ENCODE data around the gene MGME1.

The MGME1 gene

GRCh38 chr20:17928633-17929311, 40.0 kb upstream of the MGME1 start:
- POLR2A ChIA-PET, result no interaction called here
- Histone ChIP-seq H3K27ac (ENCODE audit: insufficient read depth in 1 of 2, low read depth in 1 of 2, low read length in 2 of 2, poor library complexity in 1 of 2, severe bottlenecking in 2 of 2) (no peak overlapping the region), H3K27me3 (replicated peaks in 2 of 5; ENCODE audit: control insufficient read depth in 4 of 5, insufficient read depth in 5 of 5, low read length in 4 of 5) (peaks cover 0 to 2% (median 0%) of the 10 kb centered on the region in 5 experiments), H3K4me1 (ENCODE audit: control extremely low read depth in 1 of 4, control insufficient read depth in 4 of 4, insufficient read depth in 4 of 4, low read length in 3 of 4) (no peaks in the 10 kb centered on the region), H3K36me3 (ENCODE audit: control insufficient read depth in 4 of 4, insufficient read depth in 4 of 4, low read length in 3 of 4) (no peaks in the 10 kb centered on the region), H3K4me3 (ENCODE audit: control insufficient read depth in 1 of 7, extremely low read depth in 1 of 7, insufficient read depth in 4 of 7, low read depth in 2 of 7, low read length in 6 of 7) (no peak overlapping the region), H3K9me3 (ENCODE audit: control extremely low read depth in 1 of 5, control insufficient read depth in 4 of 5, insufficient read depth in 2 of 5, low read depth in 1 of 5, low read length in 4 of 5) (no peaks in the 10 kb centered on the region)
- WGBS (ENCODE audit: insufficient coverage), result 96% methylated on average over 21 of the region's 22 CpGs
- DNase-seq, result no peak
- CTCF ChIA-PET, result interaction anchor here (1.1 kb wide), 1 partner anchor 9 kb away, joined by 4 read pairs; no protein-coding TSS in a partner anchor

- no peak overlapping the region for H3K4me3 ChIP-seq (ENCODE audit: control insufficient read depth in 1 of 7, extremely low read depth in 1 of 7, insufficient read depth in 4 of 7, low read depth in 2 of 7, low read length in 6 of 7)
- no peaks in the 10 kb centered on the region for H3K27me3 ChIP-seq (replicated peaks in 2 of 5; ENCODE audit: control insufficient read depth in 4 of 5, insufficient read depth in 5 of 5, low read length in 4 of 5)
- POLR2A ChIA-PET, result no interaction called here
- no peaks in the 10 kb centered on the region for H3K9me3 ChIP-seq (ENCODE audit: control extremely low read depth in 1 of 5, control insufficient read depth in 4 of 5, insufficient read depth in 2 of 5, low read depth in 1 of 5, low read length in 4 of 5)
- CTCF ChIA-PET, result interaction anchor here (0.7 to 1.3 kb wide), 2 partner anchors 11 to 1881 kb away, joined by 4 read pairs; no protein-coding TSS in a partner anchor
- H3K36me3 ChIP-seq (ENCODE audit: control insufficient read depth in 4 of 4, insufficient read depth in 4 of 4, low read length in 3 of 4), result no peaks in the 10 kb centered on the region
- H3K4me1 ChIP-seq (ENCODE audit: control extremely low read depth in 1 of 4, control insufficient read depth in 4 of 4, insufficient read depth in 4 of 4, low read length in 3 of 4), result peaks cover 0 to 12% (median 0%) of the 10 kb centered on the region in 4 experiments
- DNase-seq, result no peak
- WGBS (ENCODE audit: insufficient coverage), result 100% methylated on average over 1 of the region's 1 CpG
- H3K27ac ChIP-seq (ENCODE audit: insufficient read depth in 1 of 2, low read depth in 1 of 2, low read length in 2 of 2, poor library complexity in 1 of 2, severe bottlenecking in 2 of 2), result no peak overlapping the region
These were observed 37.3 kb upstream of the MGME1 start for GRCh38 chr20:17931513-17931912.

DNA sequence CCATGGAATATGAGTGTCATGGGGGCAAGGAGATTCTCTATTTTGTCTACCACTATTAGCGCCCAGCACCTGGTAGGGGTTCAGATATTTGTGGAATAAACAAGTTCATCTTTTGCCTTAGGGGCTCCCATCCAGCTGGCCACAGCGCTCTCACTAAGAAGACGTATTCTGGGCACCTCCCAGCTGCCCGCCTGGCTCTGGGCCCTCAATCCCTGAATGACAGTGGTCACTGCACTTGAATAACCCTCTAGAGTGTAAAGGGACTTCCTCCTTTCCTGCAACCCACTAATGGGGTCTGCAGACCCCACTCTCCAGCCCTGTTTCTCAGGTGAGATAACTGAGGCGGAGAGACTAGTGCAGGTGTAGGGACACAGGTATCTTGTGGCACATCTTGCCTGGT, 36.4 kb upstream of the MGME1 start:
- no peaks in the 10 kb centered on the region for H3K36me3 ChIP-seq (ENCODE audit: control insufficient read depth in 4 of 4, insufficient read depth in 4 of 4, low read length in 3 of 4)
- H3K4me1 ChIP-seq (ENCODE audit: control extremely low read depth in 1 of 4, control insufficient read depth in 4 of 4, insufficient read depth in 4 of 4, low read length in 3 of 4), result peaks cover 0 to 12% (median 0%) of the 10 kb centered on the region in 4 experiments
- no peaks in the 10 kb centered on the region for H3K27me3 ChIP-seq (replicated peaks in 2 of 5; ENCODE audit: control insufficient read depth in 4 of 5, insufficient read depth in 5 of 5, low read length in 4 of 5)
- H3K9me3 ChIP-seq (ENCODE audit: control extremely low read depth in 1 of 5, control insufficient read depth in 4 of 5, insufficient read depth in 2 of 5, low read depth in 1 of 5, low read length in 4 of 5), result no peaks in the 10 kb centered on the region
- H3K27ac ChIP-seq (ENCODE audit: insufficient read depth in 1 of 2, low read depth in 1 of 2, low read length in 2 of 2, poor library complexity in 1 of 2, severe bottlenecking in 2 of 2), result no peak overlapping the region
- no peak for DNase-seq
- CTCF ChIA-PET, result interaction anchor here (0.6 to 1.3 kb wide), 3 partner anchors 10 to 1882 kb away, joined by 3 to 4 read pairs (median 4); no protein-coding TSS in a partner anchor
- H3K4me3 ChIP-seq (ENCODE audit: control insufficient read depth in 1 of 7, extremely low read depth in 1 of 7, insufficient read depth in 4 of 7, low read depth in 2 of 7, low read length in 6 of 7), result no peak overlapping the region
- POLR2A ChIA-PET, result interaction anchor here (0.7 kb wide), 1 partner anchor 392 kb away, joined by 3 read pairs; no protein-coding TSS in a partner anchor
- WGBS (ENCODE audit: insufficient coverage), result 100% methylated on average over 3 of the region's 5 CpGs

DNA sequence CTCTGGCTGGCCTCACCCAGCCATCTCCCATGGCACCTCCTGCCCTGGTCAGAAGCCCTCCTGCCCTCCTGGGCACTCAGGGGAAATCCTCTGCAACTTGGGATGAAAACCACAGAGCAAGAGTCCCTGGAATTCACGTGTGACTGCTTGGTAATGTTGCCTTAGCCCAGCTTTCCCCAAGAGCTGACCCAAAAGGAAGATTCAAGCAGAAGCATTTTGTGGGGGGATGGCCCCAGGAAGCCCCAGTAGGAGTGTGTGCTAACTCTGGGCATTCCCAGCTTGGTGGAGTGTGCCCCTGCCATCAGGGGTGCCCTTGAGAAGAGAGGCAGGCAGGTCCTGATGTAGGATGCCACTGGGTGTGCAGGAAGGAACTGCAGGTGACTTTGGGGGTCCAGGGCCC, 35.7 kb upstream of the MGME1 start:
- H3K4me3 ChIP-seq (ENCODE audit: control insufficient read depth in 1 of 7, extremely low read depth in 1 of 7, insufficient read depth in 4 of 7, low read depth in 2 of 7, low read length in 6 of 7), result no peak overlapping the region
- no peaks in the 10 kb centered on the region for H3K36me3 ChIP-seq (ENCODE audit: control insufficient read depth in 4 of 4, insufficient read depth in 4 of 4, low read length in 3 of 4)
- H3K4me1 ChIP-seq (ENCODE audit: control extremely low read depth in 1 of 4, control insufficient read depth in 4 of 4, insufficient read depth in 4 of 4, low read length in 3 of 4), result peaks cover 0 to 12% (median 0%) of the 10 kb centered on the region in 4 experiments
- H3K9me3 ChIP-seq (ENCODE audit: control extremely low read depth in 1 of 5, control insufficient read depth in 4 of 5, insufficient read depth in 2 of 5, low read depth in 1 of 5, low read length in 4 of 5), result no peaks in the 10 kb centered on the region
- ChIA-PET POLR2A (interaction anchor here (0.7 kb wide), 1 partner anchor 393 kb away, joined by 3 read pairs; no protein-coding TSS in a partner anchor), CTCF (interaction anchor here (0.6 to 8.2 kb wide), 2 partner anchors 21 to 396 kb away, joined by 3 to 108 read pairs; no protein-coding TSS in a partner anchor)
- WGBS (ENCODE audit: insufficient coverage), result 100% methylated on average over 1 of the region's 1 CpG
- no peak for DNase-seq
- no peaks in the 10 kb centered on the region for H3K27me3 ChIP-seq (replicated peaks in 2 of 5; ENCODE audit: control insufficient read depth in 4 of 5, insufficient read depth in 5 of 5, low read length in 4 of 5)
- H3K27ac ChIP-seq (ENCODE audit: insufficient read depth in 1 of 2, low read depth in 1 of 2, low read length in 2 of 2, poor library complexity in 1 of 2, severe bottlenecking in 2 of 2), result no peak overlapping the region

GRCh38 chr20:17933711-17934110, 35.1 kb upstream of the MGME1 start:
- Histone ChIP-seq H3K27ac (ENCODE audit: insufficient read depth in 1 of 2, low read depth in 1 of 2, low read length in 2 of 2, poor library complexity in 1 of 2, severe bottlenecking in 2 of 2) (no peak overlapping the region), H3K27me3 (replicated peaks in 2 of 5; ENCODE audit: control insufficient read depth in 4 of 5, insufficient read depth in 5 of 5, low read length in 4 of 5) (no peaks in the 10 kb centered on the region), H3K4me1 (ENCODE audit: control extremely low read depth in 1 of 4, control insufficient read depth in 4 of 4, insufficient read depth in 4 of 4, low read length in 3 of 4) (peaks cover 0 to 14% (median 2%) of the 10 kb centered on the region in 4 experiments), H3K36me3 (ENCODE audit: control insufficient read depth in 4 of 4, insufficient read depth in 4 of 4, low read length in 3 of 4) (no peaks in the 10 kb centered on the region), H3K9me3 (ENCODE audit: control extremely low read depth in 1 of 5, control insufficient read depth in 4 of 5, insufficient read depth in 2 of 5, low read depth in 1 of 5, low read length in 4 of 5) (no peaks in the 10 kb centered on the region), H3K4me3 (ENCODE audit: control insufficient read depth in 1 of 7, extremely low read depth in 1 of 7, insufficient read depth in 4 of 7, low read depth in 2 of 7, low read length in 6 of 7) (no peak overlapping the region)
- CTCF ChIA-PET, result interaction anchor here (8.2 kb wide), 1 partner anchor 20 kb away, joined by 108 read pairs; no protein-coding TSS in a partner anchor
- POLR2A ChIA-PET, result no interaction called here
- 92% methylated on average over 4 of the region's 5 CpGs for WGBS (ENCODE audit: insufficient coverage)
- no peak for DNase-seq

DNA sequence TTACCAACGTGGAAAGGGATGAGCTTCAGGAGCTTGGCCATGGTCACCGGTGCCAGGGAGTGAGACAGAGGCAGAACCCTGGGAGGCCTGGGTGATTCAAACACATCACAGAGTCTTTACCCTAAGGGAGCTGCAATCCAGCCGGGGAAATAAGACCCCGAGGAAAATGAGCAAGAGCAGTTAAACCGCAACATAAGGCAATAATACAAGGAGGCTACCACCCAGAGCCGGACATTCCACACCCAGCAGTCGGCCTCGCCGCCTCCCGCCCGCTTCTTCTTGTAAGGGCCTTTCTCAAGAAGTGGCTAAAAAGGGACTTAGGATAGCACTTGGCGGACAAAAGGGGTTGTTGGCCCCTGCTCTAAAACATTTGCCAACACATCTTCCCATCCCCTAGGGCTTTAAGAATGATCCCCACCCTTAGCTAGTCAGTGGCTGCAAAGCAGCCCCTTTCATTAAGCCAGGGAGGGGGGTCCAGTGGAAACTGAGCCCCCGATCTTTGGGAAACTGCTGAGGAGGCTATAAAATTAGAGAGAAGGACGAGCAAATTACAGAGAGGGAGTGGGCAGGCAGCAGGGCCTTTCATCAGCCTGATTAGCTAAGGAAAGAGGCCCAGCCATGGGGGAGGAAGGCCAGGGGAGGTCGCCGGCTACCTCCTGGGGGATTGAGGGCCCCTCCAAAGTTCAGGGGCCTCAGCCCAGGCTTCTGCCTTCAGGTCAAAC, 34.5 kb upstream of the MGME1 start:
- H3K4me3 ChIP-seq (ENCODE audit: control insufficient read depth in 1 of 7, extremely low read depth in 1 of 7, insufficient read depth in 4 of 7, low read depth in 2 of 7, low read length in 6 of 7), result no peak overlapping the region
- H3K9me3 ChIP-seq (ENCODE audit: control extremely low read depth in 1 of 5, control insufficient read depth in 4 of 5, insufficient read depth in 2 of 5, low read depth in 1 of 5, low read length in 4 of 5), result no peaks in the 10 kb centered on the region
- H3K27me3 ChIP-seq (replicated peaks in 2 of 5; ENCODE audit: control insufficient read depth in 4 of 5, insufficient read depth in 5 of 5, low read length in 4 of 5), result no peaks in the 10 kb centered on the region
- H3K36me3 ChIP-seq (ENCODE audit: control insufficient read depth in 4 of 4, insufficient read depth in 4 of 4, low read length in 3 of 4), result no peaks in the 10 kb centered on the region
- CTCF ChIA-PET, result interaction anchor here (8.2 kb wide), 1 partner anchor 20 kb away, joined by 108 read pairs; no protein-coding TSS in a partner anchor
- no peak overlapping the region for H3K27ac ChIP-seq (ENCODE audit: insufficient read depth in 1 of 2, low read depth in 1 of 2, low read length in 2 of 2, poor library complexity in 1 of 2, severe bottlenecking in 2 of 2)
- POLR2A ChIA-PET, result no interaction called here
- H3K4me1 ChIP-seq (ENCODE audit: control extremely low read depth in 1 of 4, control insufficient read depth in 4 of 4, insufficient read depth in 4 of 4, low read length in 3 of 4), result peaks cover 0 to 20% (median 8%) of the 10 kb centered on the region in 4 experiments
- no peak for DNase-seq
- WGBS (ENCODE audit: insufficient coverage), result 88% methylated on average over 14 of the region's 16 CpGs

DNA sequence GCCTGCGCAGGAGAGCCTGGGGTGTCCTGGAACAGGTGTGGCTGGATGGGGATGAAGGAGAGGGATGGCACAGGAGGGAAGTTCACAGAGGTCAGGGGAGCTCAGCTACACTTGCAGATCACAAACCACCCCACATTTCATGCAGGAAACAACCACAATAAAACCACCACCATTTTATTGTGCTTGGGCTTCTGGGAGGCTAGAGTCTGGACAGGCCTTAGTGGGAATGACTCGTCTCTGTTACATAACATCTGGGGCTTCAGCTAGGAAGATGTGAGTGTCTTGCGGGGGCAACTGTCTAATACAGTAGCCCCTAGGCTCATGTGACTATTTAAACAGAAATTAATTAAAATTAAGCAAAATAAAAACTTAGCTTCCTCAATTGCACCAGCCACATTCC, 33.6 kb upstream of the MGME1 start:
- H3K27ac ChIP-seq (ENCODE audit: insufficient read depth in 1 of 2, low read depth in 1 of 2, low read length in 2 of 2, poor library complexity in 1 of 2, severe bottlenecking in 2 of 2), result no peak overlapping the region
- H3K9me3 ChIP-seq (ENCODE audit: control extremely low read depth in 1 of 5, control insufficient read depth in 4 of 5, insufficient read depth in 2 of 5, low read depth in 1 of 5, low read length in 4 of 5), result no peaks in the 10 kb centered on the region
- no peaks in the 10 kb centered on the region for H3K27me3 ChIP-seq (replicated peaks in 2 of 5; ENCODE audit: control insufficient read depth in 4 of 5, insufficient read depth in 5 of 5, low read length in 4 of 5)
- no CpG with 5 or more reads among the region's 3 CpGs for WGBS (ENCODE audit: insufficient coverage)
- DNase-seq, result peak in 1 of 3 donors; percentile 25
- H3K36me3 ChIP-seq (ENCODE audit: control insufficient read depth in 4 of 4, insufficient read depth in 4 of 4, low read length in 3 of 4), result no peaks in the 10 kb centered on the region
- H3K4me1 ChIP-seq (ENCODE audit: control extremely low read depth in 1 of 4, control insufficient read depth in 4 of 4, insufficient read depth in 4 of 4, low read length in 3 of 4), result peaks cover 0 to 29% (median 14%) of the 10 kb centered on the region in 4 experiments
- H3K4me3 ChIP-seq (ENCODE audit: control insufficient read depth in 1 of 7, extremely low read depth in 1 of 7, insufficient read depth in 4 of 7, low read depth in 2 of 7, low read length in 6 of 7), result no peak overlapping the region
- ChIA-PET POLR2A (no interaction called here), CTCF (interaction anchor here (1.6 to 8.2 kb wide), 3 partner anchors 19 to 317 kb away, joined by 4 to 108 read pairs (median 4); no protein-coding TSS in a partner anchor)

Data from common myeloid progenitor, CD34-positive (primary cell).